Peyer's patch (tissue), 4 donors: ENCODE data around the gene FAIM.

Experiments used
- POLR2A ChIP-seq, 2 donors: fragments of 450-650 bp; IDR thresholded peaks; one replicate each; pipeline ENCODE4 v1.5.1; 2017; ENCODE audit warnings: antibody characterized with exemption in 2 of 2, mild to moderate bottlenecking in 2 of 2, moderate library complexity in 2 of 2
- TF ChIP-seq, protein P1 (sequence below), 6 experiments: fragments of 450-650 bp in 4 of 6; fragments of 200-600 bp in 2 of 6; sonication (generic) in 1 of 6; IDR thresholded peaks; one replicate each; pipeline ENCODE4 v1.5.1; 2017 to 2019; ENCODE audit warnings: antibody characterized with exemption in 6 of 6, mild to moderate bottlenecking in 3 of 6, moderate library complexity in 1 of 6

DNA sequence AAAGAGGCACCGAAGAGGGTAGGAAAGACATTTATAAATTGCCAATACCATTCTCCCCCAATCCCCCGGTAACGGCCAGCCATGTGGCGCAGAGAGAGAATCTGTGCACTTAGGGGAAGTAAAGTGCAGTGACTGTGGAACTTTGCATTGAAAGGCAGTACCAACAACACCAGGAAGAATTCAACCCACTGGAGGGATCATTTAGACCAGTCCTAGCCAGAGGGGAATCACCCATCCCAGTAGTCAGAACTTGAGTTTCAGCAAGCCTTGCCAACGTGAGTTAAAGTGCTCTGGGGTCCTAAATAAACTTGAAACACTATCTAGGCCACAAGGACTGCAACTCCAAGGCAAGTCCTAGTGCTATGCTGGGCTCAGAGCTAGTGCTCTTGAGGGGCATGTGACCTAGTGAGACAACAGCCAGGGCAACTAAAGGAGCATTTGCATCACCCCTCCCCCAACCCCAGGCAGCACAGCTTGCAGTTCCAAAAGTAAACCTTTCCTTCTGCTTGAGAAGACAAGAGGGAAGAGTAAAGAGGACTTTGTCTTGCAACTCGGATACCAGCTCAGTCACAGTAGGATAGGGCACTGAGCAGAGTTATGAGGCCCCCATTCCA, 29.5 kb upstream of the FAIM start:
- TF ChIP-seq POLR2A (IDR thresholded peaks at IDR 0.05): no peak
- TF ChIP-seq, protein P1, sequence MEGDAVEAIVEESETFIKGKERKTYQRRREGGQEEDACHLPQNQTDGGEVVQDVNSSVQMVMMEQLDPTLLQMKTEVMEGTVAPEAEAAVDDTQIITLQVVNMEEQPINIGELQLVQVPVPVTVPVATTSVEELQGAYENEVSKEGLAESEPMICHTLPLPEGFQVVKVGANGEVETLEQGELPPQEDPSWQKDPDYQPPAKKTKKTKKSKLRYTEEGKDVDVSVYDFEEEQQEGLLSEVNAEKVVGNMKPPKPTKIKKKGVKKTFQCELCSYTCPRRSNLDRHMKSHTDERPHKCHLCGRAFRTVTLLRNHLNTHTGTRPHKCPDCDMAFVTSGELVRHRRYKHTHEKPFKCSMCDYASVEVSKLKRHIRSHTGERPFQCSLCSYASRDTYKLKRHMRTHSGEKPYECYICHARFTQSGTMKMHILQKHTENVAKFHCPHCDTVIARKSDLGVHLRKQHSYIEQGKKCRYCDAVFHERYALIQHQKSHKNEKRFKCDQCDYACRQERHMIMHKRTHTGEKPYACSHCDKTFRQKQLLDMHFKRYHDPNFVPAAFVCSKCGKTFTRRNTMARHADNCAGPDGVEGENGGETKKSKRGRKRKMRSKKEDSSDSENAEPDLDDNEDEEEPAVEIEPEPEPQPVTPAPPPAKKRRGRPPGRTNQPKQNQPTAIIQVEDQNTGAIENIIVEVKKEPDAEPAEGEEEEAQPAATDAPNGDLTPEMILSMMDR (IDR thresholded peaks at IDR 0.05): no peak
